ENCODE measurements around the gene JPT1.

GRCh38 chr17:75086496-75087181, 67.7 kb downstream of the JPT1 start:
- TF ChIP-seq GABPA (IDR thresholded peaks at IDR 0.05; ENCODE audit: low read depth) (no peak), CTCF (IDR thresholded peaks at IDR 0.05; ENCODE audit: insufficient read depth, low read length) (no peak), POLR2AphosphoS5 (IDR thresholded peaks at IDR 0.05; ENCODE audit: low read depth) (no peak), SPI1 (IDR thresholded peaks at IDR 0.05; ENCODE audit: borderline replicate concordance, low read depth) (no peak)
